ENCODE results near the gene CHIT1.

GRCh38 chr1:203180611-203181330 is 48.7 kb downstream of the CHIT1 start:
- TF ChIP-seq BORCS8-MEF2B (CRISPR knock-in tag; IDR thresholded peaks at IDR 0.05) (no peak), FOXM1 (CRISPR knock-in tag; IDR thresholded peaks at IDR 0.05) (no peak), ZSCAN29 (CRISPR knock-in tag; conservative IDR thresholded peaks at IDR 0.05) (no peak), SP2 (CRISPR knock-in tag; IDR thresholded peaks at IDR 0.05) (no peak), FOXK2 (IDR thresholded peaks at IDR 0.05) (no peak), POLR2AphosphoS5 (IDR thresholded peaks at IDR 0.05; ENCODE audit: low read depth, low read length) (no peak)

Data from HepG2 (cell line).